ENCODE measurements around the gene CUX1.

DNA sequence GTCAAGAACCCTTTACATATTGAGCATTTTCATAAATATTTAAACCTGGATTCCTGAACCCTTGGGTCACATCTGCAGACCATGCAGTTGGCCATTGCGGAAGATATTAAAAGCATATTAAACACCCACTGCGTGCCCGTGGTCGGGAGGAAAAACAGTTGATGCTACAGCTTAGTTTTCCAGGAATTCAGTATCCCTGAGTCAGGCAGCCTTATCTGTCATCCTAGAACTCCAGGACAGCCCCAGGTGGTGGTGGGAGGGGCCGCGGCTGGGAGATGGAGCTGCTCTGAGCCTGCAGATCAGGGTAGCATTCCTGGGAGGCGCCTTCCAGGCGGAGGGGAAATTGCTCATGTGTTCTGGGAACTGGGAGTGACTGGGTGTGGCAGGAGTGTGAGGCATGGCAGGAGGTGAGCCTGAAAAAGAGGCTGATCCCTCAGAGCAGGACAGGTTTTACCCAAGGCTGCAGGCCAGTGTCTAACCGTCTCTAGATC, 246.3 kb downstream of the CUX1 start:
- TF ChIP-seq, protein P1, sequence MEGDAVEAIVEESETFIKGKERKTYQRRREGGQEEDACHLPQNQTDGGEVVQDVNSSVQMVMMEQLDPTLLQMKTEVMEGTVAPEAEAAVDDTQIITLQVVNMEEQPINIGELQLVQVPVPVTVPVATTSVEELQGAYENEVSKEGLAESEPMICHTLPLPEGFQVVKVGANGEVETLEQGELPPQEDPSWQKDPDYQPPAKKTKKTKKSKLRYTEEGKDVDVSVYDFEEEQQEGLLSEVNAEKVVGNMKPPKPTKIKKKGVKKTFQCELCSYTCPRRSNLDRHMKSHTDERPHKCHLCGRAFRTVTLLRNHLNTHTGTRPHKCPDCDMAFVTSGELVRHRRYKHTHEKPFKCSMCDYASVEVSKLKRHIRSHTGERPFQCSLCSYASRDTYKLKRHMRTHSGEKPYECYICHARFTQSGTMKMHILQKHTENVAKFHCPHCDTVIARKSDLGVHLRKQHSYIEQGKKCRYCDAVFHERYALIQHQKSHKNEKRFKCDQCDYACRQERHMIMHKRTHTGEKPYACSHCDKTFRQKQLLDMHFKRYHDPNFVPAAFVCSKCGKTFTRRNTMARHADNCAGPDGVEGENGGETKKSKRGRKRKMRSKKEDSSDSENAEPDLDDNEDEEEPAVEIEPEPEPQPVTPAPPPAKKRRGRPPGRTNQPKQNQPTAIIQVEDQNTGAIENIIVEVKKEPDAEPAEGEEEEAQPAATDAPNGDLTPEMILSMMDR (IDR thresholded peaks at IDR 0.05; ENCODE audit: low read depth, low read length, poor library complexity, severe bottlenecking) = no peak
- TF ChIP-seq EZH2phosphoT487 (IDR thresholded peaks at IDR 0.05; ENCODE audit: borderline replicate concordance, low read length) = no peak
